Cardiac fibroblast (primary cell): ENCODE results near the gene SMCO1.

Source experiments
- DNase-seq, 2 donors: peaks; one replicate each; pipeline versions ENCODE4 v3.0.0 to v3.0.0-alpha.2; 2010; ENCODE audit warnings: low read depth in 2 of 2
- H3K4me3 ChIP-seq, 2 donors: replicated peaks in 1 of 2; 1 replicate in 1 of 2; 2 replicates in 1 of 2; pipeline ENCODE4 v1.5.1; 2011; ENCODE audit warnings: low read depth in 2 of 2, low read length in 2 of 2, mild to moderate bottlenecking in 2 of 2, moderate library complexity in 1 of 2
- TF ChIP-seq, protein P1 (sequence below): IDR thresholded peaks from one replicate; pipeline ENCODE4 v1.5.1; 2011; ENCODE audit warnings: low read depth, mild to moderate bottlenecking, low read length, inconsistent platforms

The SMCO1 gene

DNA sequence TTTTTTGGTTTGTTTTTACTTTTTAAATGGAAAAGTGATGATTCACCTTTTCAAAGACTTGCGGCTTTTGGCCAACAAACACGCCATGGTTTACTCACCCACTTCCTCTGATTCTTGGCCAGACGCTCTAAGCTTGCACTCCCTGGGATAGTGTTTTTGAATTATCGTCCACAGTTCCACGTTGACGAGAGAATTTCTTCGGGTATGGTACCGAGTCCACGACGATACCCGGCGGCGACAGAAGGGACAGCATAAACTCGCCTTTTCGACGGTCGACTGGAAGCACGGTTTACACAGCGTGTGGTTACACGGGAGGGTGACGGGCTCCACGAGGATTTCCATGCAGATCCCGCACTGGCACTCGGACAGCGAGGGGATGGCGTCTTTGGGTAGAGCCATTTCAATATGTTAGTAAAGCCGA is 12.4 kb downstream of the SMCO1 start:
- DNase-seq: peak; percentile 86 to 94
- TF ChIP-seq, protein P1, sequence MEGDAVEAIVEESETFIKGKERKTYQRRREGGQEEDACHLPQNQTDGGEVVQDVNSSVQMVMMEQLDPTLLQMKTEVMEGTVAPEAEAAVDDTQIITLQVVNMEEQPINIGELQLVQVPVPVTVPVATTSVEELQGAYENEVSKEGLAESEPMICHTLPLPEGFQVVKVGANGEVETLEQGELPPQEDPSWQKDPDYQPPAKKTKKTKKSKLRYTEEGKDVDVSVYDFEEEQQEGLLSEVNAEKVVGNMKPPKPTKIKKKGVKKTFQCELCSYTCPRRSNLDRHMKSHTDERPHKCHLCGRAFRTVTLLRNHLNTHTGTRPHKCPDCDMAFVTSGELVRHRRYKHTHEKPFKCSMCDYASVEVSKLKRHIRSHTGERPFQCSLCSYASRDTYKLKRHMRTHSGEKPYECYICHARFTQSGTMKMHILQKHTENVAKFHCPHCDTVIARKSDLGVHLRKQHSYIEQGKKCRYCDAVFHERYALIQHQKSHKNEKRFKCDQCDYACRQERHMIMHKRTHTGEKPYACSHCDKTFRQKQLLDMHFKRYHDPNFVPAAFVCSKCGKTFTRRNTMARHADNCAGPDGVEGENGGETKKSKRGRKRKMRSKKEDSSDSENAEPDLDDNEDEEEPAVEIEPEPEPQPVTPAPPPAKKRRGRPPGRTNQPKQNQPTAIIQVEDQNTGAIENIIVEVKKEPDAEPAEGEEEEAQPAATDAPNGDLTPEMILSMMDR: no peak
- peak overlapping the region; percentile 72 to 97 for H3K4me3 ChIP-seq

DNA sequence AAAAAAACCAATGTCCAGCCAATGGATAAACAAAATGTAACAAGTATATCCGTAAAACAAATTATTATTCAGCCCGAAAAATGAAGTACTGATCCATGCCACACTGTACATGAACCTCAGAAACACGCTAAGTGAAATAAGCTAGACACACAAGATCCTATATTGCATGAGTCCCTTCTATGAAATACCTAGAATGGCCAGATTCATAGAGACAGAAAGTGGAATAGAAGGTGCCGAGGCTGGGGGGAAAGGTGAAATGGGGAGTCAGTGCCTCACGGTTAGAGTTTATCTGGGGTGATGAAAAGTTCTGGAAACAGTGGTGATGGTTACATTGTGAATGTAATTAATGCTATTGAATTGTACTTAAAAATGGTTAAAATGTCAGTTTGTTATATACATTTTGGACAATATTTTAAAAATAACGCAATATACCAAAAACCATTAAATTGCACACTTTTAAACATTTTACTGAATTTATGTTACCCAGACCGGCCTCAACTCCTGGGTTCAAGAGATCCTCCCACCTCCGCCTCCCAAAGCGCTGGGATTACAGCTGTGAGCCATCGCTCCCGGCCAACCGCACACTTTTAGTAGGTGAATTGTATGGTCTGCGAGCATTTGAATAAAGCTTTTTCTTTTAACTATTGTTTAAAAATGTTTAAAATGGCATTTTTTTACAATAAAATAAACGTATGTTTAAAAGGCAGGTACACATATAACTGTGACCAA is 13.7 kb downstream of the SMCO1 start:
- peak; percentile 28 to 52 for DNase-seq
- H3K4me3 ChIP-seq: peak overlapping the region; percentile 72 to 97
- TF ChIP-seq, protein P1: no peak

DNA sequence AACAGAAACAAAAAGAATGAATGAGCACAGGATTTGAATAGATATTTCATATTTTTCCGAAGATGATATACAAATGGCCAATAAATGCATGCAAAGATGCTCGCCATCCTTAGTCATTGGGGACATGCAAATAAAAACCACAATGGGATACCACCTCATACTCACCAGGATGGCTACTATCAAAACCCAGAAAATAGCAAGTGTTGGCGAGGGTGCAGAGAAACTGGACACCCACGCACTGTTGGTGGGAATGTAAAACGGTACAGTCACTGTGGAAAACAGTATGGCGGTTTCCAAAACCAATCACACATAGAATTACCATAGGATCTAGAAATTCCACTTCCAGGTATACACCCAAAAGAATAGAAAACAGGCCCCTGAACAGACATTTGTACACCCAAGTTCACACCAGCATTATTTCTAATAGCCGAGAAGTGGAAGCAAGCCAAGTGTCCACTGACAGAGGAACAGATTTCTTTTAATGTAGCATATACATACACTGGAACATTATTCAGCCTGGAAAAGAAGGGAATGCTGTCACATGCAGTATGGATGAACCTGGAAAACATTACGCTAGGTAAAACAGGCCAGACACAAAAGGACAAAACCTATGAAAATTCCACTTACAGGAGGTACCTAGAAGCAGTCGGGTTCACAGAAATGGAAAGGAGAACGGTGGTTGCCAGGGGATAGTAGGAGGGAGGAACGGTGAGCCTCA is 15.2 kb downstream of the SMCO1 start:
- TF ChIP-seq, protein P1: no peak
- H3K4me3 ChIP-seq: peak overlapping the region; percentile 39 to 59
- peak in 1 of 2 donors; percentile 35 for DNase-seq

DNA sequence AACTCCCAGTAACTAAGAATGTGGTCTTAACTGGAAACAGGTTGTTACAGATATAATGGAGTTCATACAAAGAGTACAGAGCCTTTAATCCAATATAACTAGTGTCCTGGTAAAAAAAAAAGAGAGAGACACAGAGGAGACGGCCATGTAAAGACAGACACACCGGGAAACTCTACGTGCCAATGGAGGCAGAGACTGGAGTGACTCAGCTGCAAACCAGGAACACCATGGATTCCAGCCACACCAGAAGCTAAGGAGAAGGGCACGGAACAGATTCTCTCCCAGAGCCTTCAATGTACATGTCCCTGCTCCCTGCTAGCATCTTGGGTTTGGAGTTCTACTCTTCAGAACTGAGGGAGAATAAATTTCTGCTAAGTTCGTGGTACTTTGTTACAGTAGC is 16.1 kb downstream of the SMCO1 start:
- H3K4me3 ChIP-seq: no peak overlapping the region
- peak; percentile 26 to 52 for DNase-seq

DNA sequence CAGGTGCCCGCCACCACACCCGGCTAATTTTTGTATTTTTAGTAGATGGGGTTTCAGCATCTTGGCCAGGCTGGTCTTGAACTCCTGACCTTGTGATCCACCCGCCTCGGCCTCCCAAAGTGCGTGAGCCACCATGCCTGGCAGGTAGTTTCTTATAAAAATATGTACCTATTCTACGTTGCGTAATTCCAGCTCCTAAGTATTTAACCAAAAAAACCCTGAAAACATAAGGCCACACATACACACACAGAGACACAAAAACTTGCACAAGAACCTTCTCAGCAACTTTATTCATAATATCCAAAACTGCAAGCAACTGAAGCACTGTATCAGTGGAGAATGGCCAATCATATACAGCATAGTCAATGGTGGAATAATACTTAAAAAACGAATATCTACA is 16.8 kb downstream of the SMCO1 start:
- no peak overlapping the region for H3K4me3 ChIP-seq
- DNase-seq: no peak
- TF ChIP-seq, protein P1: no peak

More for the DNA sequence above, 16.1 kb downstream of the SMCO1 start:
- TF ChIP-seq, protein P1: no peak

DNA sequence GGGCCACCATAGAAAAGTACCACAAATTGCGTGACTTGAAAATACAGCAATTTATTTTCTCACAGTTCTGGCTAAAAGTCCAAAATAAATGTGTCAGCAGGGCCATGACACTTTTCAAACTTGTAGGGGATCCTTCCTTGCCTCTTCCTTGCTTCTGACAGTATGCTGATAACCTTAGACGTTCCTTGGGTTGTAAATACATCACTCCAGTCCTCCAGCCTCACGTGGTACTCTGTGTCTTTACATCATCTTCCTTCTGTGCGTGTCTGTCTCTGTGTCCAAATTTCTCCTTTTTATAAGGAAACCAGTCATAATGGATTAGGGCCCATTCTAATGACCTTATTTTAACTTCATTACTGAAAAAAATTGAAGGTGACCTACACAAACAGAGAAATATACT is 19.0 kb downstream of the SMCO1 start:
- H3K4me3 ChIP-seq: no peak overlapping the region
- TF ChIP-seq, protein P1: no peak
- DNase-seq: no peak
